Stimulated activated memory B cell treated with anti-CD40 and anti-IgM and Interleukin-4, amounts not matched to agents 10 μg/mL and 1 μg/mL and 100 μg/mL, for 72 hours (primary cell): ENCODE results near the gene TIAL1.
"Not testable (repeated sequence)": the region's sequence is repeated elsewhere in the genome, so short reads cannot be mapped to it uniquely, and the experiment has no call there.

Experiments
- ATAC-seq: fragments of 150-1000 bp; cut with Tn5 transposase; 2 replicates; pipeline ENCODE4 v1.10.0; 2021
- H3K27ac Mint-ChIP-seq: one replicate; pipeline ENCODE4 v1.8.0; 2022; ENCODE audit warnings: mild to moderate bottlenecking, mixed read lengths
- H3K27me3 Mint-ChIP-seq: one replicate; pipeline ENCODE4 v1.8.0; 2022; ENCODE audit warnings: mixed read lengths
- H3K36me3 Mint-ChIP-seq: one replicate; pipeline ENCODE4 v1.8.0; 2022; ENCODE audit warnings: mixed read lengths
- H3K4me1 Mint-ChIP-seq: one replicate; pipeline ENCODE4 v1.8.0; 2022; ENCODE audit warnings: mixed read lengths
- H3K4me3 Mint-ChIP-seq: one replicate; pipeline ENCODE4 v1.8.0; 2022; ENCODE audit warnings: mild to moderate bottlenecking, moderate library complexity, mixed read lengths
- H3K9me3 Mint-ChIP-seq: one replicate; pipeline ENCODE4 v1.8.0; 2022; ENCODE audit warnings: mixed read lengths

Gene TIAL1

DNA sequence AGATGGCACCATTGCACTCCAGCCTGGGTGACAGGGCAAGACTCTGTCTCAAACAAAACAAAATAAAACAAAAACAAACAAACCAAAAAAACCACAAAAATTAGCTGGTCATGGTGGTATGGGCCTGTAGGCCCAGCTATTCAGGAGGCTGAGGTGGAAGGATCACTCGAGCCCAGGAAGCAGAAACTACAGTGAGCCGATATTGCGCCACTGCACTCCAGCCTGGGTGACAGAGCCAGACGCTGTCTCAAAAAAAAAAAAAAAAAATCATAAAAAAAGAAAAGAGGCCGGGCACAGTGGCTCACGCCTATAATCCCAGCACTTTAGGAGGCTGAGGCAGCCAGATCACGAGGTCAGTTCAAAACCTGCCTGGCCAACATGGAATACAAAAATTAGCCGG is 64.0 kb downstream of the TIAL1 start:
- not testable (repeated sequence) for ATAC-seq, H3K9me3 Mint-ChIP-seq, H3K4me3 Mint-ChIP-seq, H3K27me3 Mint-ChIP-seq, H3K27ac Mint-ChIP-seq, H3K36me3 Mint-ChIP-seq
- peaks cover 30% of the 10 kb centered on the region for H3K4me1 Mint-ChIP-seq

DNA sequence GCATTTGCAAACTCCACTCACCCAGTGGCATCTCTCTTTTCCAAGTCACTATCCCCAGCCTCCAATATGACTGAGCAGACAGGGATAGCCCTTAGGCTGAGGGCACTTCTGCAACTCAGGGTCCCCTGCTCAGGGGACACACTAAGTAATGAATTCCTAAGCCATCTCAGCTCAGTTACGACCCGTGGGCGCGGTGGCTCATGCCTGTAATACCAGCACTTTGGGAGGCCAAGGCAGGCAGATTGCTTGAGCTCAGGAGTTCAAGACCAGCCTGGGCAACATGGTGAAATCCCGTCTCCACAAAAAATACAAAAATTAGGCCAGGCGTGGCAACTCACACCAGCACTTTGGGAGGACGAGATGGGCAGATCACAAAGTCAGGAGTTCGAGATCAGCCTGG is 64.5 kb downstream of the TIAL1 start:
- not testable (repeated sequence) for H3K27ac Mint-ChIP-seq, H3K9me3 Mint-ChIP-seq, ATAC-seq, H3K4me3 Mint-ChIP-seq, H3K27me3 Mint-ChIP-seq, H3K36me3 Mint-ChIP-seq
- peaks cover 26% of the 10 kb centered on the region for H3K4me1 Mint-ChIP-seq

DNA sequence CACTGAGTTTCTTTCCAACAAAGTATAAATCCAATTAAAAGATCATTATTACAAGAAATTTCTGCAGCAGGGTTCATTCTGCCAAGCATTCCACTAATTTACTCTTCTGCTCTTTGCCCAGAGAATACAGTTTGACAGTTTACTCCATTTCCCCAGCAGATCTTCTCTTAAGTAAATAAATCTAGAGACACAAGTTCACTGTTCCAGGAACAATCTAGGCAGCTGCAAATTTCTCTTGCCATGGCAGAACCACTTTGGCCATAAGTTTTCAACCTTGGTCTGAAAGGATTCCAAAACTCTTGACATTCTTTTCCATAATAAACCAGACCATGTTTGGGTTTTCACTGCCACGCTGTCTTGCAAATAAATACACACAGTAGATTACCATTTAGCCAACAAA is 65.7 kb downstream of the TIAL1 start:
- peaks cover 25% of the 10 kb centered on the region for H3K4me1 Mint-ChIP-seq
- no peak overlapping the region for H3K4me3 Mint-ChIP-seq
- H3K27ac Mint-ChIP-seq, result no peak overlapping the region

DNA sequence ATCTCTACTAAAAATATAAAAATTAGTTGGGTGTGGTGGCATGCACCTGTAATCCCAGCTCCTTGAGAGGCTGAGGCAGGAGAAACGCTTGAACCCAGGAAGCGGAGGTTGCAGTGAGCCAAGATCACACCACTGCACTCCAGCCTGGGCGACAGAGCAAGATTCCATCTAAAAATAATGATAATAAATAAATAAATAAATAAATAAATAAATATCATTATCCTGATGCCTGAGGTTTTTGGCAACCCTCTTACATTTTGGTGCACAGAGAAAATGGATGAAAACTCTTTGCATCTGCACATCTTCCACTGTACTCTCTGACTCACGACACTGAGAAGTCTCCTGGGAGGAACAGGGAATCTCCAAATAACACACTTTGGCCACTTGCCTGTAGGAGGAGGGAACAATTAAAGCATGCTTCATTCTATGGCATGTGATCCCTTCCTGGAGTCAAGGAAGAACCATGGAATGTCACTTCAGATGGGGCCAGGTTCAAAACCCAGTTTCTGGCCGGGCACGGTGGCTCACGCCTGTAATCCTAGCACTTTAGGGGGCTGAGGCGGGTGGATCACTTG is 68.0 kb downstream of the TIAL1 start:
- peaks cover 33% of the 10 kb centered on the region for H3K36me3 Mint-ChIP-seq
- ATAC-seq, H3K9me3 Mint-ChIP-seq, H3K27ac Mint-ChIP-seq, H3K4me3 Mint-ChIP-seq, H3K27me3 Mint-ChIP-seq: not testable (repeated sequence)
- peaks cover 24% of the 10 kb centered on the region for H3K4me1 Mint-ChIP-seq

More for the DNA sequence above, 65.7 kb downstream of the TIAL1 start:
- peaks cover 12% of the 10 kb centered on the region for H3K36me3 Mint-ChIP-seq
- no peaks in the 10 kb centered on the region for H3K27me3 Mint-ChIP-seq
- no peaks in the 10 kb centered on the region for H3K9me3 Mint-ChIP-seq
- ATAC-seq, result no peak

DNA sequence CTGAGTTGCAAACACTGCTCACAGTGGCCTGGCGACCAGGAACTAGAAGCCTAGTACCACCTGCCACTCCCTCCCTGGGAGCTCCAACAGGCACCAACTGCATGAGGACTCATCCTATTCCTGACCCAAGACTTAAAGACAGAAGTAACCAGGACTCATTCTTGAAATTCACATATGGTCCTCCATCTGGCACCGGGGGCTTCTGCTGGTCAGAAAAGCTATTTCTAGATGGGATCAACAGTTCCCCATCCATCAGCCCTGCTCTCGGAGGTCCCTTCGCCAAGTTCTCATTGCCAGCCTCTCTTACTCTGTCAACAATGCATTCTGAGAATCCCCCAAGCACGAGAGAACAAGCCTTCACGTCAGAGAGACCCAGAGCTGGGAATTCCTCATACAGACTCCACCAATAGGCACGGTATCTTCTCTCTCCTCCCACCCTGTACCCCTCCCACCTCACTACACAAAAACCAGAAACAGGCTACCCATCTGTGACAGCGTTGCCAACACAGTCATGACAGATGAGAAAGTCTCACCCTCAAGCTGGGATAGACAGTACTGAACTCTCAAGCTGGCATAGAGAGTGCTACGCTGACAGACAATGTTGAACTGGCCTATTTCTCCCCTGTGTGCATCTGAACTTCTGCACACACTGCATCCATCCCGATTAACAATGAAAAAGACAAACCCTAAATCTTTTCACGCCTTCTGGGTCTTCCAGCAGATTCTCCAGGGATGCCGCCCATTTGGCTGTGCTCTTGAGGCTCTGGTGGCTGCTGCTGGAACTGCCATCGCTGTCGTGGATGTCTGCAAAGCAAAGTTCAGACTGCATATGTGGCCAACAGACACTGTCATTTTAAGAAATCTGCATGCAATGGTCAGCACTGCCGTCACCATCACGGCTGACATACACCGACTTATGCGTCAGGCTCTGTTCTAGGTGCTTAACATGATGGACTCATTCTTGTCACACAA is 69.9 kb downstream of the TIAL1 start:
- H3K4me1 Mint-ChIP-seq, result peaks cover 25% of the 10 kb centered on the region
- no peaks in the 10 kb centered on the region for H3K27me3 Mint-ChIP-seq
- H3K36me3 Mint-ChIP-seq, result peaks cover 36% of the 10 kb centered on the region
- no peaks in the 10 kb centered on the region for H3K9me3 Mint-ChIP-seq
- H3K27ac Mint-ChIP-seq, result no peak overlapping the region
- H3K4me3 Mint-ChIP-seq, result no peak overlapping the region
- ATAC-seq, result no peak

DNA sequence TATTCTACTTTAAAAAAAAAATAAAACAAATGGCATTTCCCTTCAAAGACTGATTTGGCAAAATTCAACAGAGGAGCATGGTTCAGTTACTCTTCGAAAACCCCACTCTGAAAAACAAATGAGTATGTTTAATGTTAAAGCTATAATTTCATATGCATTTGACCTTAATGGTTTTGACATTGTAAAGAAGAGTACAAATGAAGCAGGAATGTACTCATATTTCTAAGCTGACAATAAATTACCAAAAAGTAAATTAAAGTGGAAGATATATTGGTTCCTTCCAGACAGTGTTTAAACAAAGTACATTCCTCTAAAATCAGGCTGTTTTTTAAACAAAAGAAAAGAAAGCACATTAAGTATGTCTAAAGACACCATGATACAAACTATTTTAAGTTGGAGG is 70.6 kb downstream of the TIAL1 start:
- no peak for ATAC-seq
- H3K36me3 Mint-ChIP-seq, result peaks cover 43% of the 10 kb centered on the region
- H3K4me1 Mint-ChIP-seq, result peaks cover 25% of the 10 kb centered on the region
- no peak overlapping the region for H3K4me3 Mint-ChIP-seq
- no peaks in the 10 kb centered on the region for H3K27me3 Mint-ChIP-seq
- no peak overlapping the region for H3K27ac Mint-ChIP-seq
- H3K9me3 Mint-ChIP-seq, result no peaks in the 10 kb centered on the region

DNA sequence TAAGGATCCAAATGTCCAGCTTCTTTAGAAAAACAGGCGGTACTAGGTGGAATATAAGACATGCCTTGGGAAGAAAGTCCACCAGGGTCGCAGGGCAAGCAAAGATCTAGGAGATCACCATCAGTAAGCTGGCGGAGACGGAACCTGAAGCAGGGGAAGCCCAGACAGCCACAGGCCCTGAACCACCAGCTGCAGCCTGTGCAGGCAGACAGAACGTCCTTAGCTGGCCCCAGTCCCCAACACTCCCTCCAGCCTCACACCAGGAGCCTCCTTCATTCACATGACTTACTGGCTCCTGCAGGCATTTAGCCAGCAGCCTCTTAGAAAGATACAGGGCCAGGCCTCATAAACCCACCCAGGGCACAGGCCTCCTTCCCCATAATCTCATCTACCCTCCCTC is 71.6 kb downstream of the TIAL1 start:
- Mint-ChIP-seq H3K4me1 (peaks cover 27% of the 10 kb centered on the region), H3K36me3 (peaks cover 54% of the 10 kb centered on the region), H3K27ac (no peak overlapping the region), H3K9me3 (no peaks in the 10 kb centered on the region), H3K27me3 (no peaks in the 10 kb centered on the region), H3K4me3 (no peak overlapping the region)
- ATAC-seq, result no peak

DNA sequence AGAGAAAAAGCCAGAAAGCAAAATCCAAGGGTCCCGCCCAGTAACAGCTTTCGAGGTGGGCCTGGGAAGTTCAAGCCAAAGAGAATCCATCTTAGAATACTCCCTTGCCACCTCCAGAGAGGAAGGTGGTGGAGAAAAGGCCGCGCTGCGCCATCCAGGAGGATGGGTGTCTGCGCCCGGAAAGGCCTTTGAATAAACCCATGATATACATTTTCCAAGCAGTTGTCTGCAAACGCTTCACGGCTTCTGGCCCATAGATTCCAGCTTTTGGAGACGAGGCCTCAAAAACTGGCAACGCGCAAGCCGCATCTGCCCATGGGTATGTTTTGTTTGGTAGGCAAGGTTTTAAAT is 72.1 kb downstream of the TIAL1 start:
- no peaks in the 10 kb centered on the region for H3K27me3 Mint-ChIP-seq
- H3K4me1 Mint-ChIP-seq, result peaks cover 30% of the 10 kb centered on the region
- ATAC-seq, result no peak
- H3K27ac Mint-ChIP-seq, result no peak overlapping the region
- H3K4me3 Mint-ChIP-seq, result no peak overlapping the region
- no peaks in the 10 kb centered on the region for H3K9me3 Mint-ChIP-seq
- H3K36me3 Mint-ChIP-seq, result peaks cover 58% of the 10 kb centered on the region

DNA sequence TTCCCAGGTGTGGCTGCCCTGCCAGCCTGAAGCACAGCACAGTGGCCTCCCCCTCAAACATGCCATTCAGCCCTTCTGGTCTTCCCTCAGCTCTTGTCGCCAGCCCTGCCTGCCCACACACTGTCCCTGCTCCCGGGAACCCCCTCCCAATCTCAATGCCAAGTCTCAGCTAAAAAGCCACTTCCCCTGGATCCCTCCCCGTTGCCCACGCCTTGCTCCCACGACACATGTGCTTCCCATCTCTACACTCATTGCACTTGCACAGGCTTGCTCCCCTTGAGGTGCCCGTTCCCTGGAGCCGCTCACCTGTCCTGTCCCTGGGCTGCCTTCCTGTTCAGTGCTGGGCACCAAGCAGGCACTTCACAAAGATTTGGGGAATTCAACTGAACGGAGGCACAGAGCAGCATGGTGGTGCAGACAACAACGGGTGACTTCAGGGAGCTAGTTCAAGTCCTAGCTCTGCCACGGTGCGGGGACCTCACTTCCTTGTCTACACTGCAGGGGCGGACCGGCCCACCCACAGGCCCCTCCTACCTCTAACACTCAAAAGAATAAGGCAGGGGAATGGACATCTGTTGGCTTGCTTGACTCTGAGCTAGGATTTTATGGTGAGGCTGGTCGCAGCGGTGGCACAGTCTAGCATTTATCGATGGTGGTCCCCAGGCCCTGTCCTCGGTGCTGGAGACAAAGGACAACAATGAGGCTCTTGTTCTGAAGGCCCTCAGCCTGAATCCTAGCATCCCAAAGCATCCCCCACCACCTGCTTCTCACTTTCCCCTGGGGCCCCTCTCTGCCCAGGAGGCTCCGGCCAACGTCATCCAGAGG is 72.7 kb downstream of the TIAL1 start:
- Mint-ChIP-seq H3K27me3 (no peaks in the 10 kb centered on the region), H3K4me3 (no peak overlapping the region), H3K4me1 (peaks cover 30% of the 10 kb centered on the region), H3K27ac (no peak overlapping the region), H3K9me3 (no peaks in the 10 kb centered on the region), H3K36me3 (peaks cover 64% of the 10 kb centered on the region)
- ATAC-seq, result no peak
